Endothelial cell of umbilical vein (primary cell): Measurements from ENCODE around the gene TWIST1. TPM values are rescaled to one million over a fixed set of nuclear protein-coding genes. Genes with fewer than 3 reads are reported as not detected.

Experiments
- BruUV-seq: library from RNA; stranded (reverse); fragments of 400-500 nt; replicated peaks from 2 replicates; lab custom pipeline; 2021; lab: Mats Ljungman, UMichigan
- CTCF ChIA-PET: fragments of 300-600, 350-600 bp; sonication (Branson Sonifier 250); formaldehyde crosslinking; loops from one replicate; lab custom pipeline; 2021; ENCODE audit warnings: antibody characterized with exemption, inconsistent platforms; lab: Charles Lee
- POLR2A ChIA-PET: fragments of 300-600, 350-600 bp; sonication (Branson Sonifier 250); formaldehyde crosslinking; loops from one replicate; lab custom pipeline; 2021; ENCODE audit warnings: antibody characterized with exemption, inconsistent platforms; lab: Charles Lee
- DNase-seq: peaks from one replicate; pipeline ENCODE4 v3.0.0-alpha.2; 2011; ENCODE audit warnings: low read depth, low spot score
- FAIRE-seq: peaks from 2 replicates; lab custom pipeline; 2011; peaks lifted over from hg19 to GRCh38; lab: Jason Lieb, UNC
- H2AFZ ChIP-seq: 2 replicates; pipeline ENCODE4 v1.6.0; 2012; ENCODE audit warnings: low read depth, low read length, control low read depth, inconsistent platforms
- H3K27ac ChIP-seq: 2 replicates; pipeline ENCODE4 v1.5.1; 2011; ENCODE audit warnings: low read depth, mild to moderate bottlenecking, control low read depth, low read length, moderate library complexity; ENCODE audit not compliant: insufficient read depth
- H3K27me3 ChIP-seq, 2 experiments: 2 replicates each; pipeline versions ENCODE4 v1.6.0 to v1.6.1; 2011; ENCODE audit warnings: low read length in 2 of 2, mixed read lengths in 1 of 2; ENCODE audit not compliant: control insufficient read depth in 2 of 2, insufficient read depth in 2 of 2
- H3K36me3 ChIP-seq, 2 experiments: 2 replicates in 1 of 2; 3 replicates in 1 of 2; pipeline ENCODE4 v1.5.1; 2011; ENCODE audit warnings: low read length in 2 of 2, mild to moderate bottlenecking in 1 of 2, moderate library complexity in 1 of 2; ENCODE audit not compliant: control insufficient read depth in 2 of 2, insufficient read depth in 2 of 2; ENCODE audit errors: extremely low read depth in 1 of 2
- H3K4me1 ChIP-seq: 3 replicates; pipeline ENCODE4 v1.5.1; 2011; ENCODE audit warnings: mild to moderate bottlenecking, low read length; ENCODE audit not compliant: control insufficient read depth, insufficient read depth; ENCODE audit errors: extremely low read depth
- H3K4me2 ChIP-seq: 2 replicates; pipeline ENCODE4 v1.6.1; 2011; ENCODE audit warnings: low read length, control low read depth, mixed read lengths; ENCODE audit not compliant: insufficient read depth
- H3K4me3 ChIP-seq, 3 experiments: fragments of 200-600 bp in 1 of 3; sonication (generic), shearing (Covaris generic) in 1 of 3; replicated peaks in 1 of 3; 2 replicates each; pipeline ENCODE4 v1.5.1; 2011 to 2016; ENCODE audit warnings: control low read depth in 3 of 3, low read length in 3 of 3, mild to moderate bottlenecking in 2 of 3, inconsistent platforms in 1 of 3, low read depth in 1 of 3, moderate library complexity in 1 of 3; ENCODE audit not compliant: insufficient read depth in 1 of 3
- H3K79me2 ChIP-seq: 2 replicates; pipeline ENCODE4 v1.6.0; 2012; ENCODE audit warnings: low read length, inconsistent platforms; ENCODE audit not compliant: control insufficient read depth, insufficient read depth
- H3K9ac ChIP-seq: replicated peaks from 2 replicates; pipeline ENCODE3; 2011; ENCODE audit warnings: low read length, control low read depth; ENCODE audit not compliant: insufficient read depth; ENCODE audit errors: extremely low read depth
- H3K9me1 ChIP-seq: replicated peaks from 3 replicates; pipeline ENCODE4 v1.6.0; 2011; ENCODE audit warnings: mild to moderate bottlenecking, low read length; ENCODE audit not compliant: control insufficient read depth, insufficient read depth; ENCODE audit errors: extremely low read depth
- H3K9me3 ChIP-seq: replicated peaks from 2 replicates; pipeline ENCODE4 v1.5.1; 2012; ENCODE audit warnings: low read length, inconsistent platforms; ENCODE audit not compliant: control insufficient read depth, insufficient read depth
- H4K20me1 ChIP-seq: replicated peaks from 2 replicates; pipeline ENCODE3; 2011; ENCODE audit warnings: mild to moderate bottlenecking, low read length; ENCODE audit not compliant: control insufficient read depth, insufficient read depth; ENCODE audit errors: extremely low read depth
- EZH2 ChIP-seq: IDR thresholded peaks from 2 replicates; pipeline ENCODE4 v1.6.1; 2012; ENCODE audit warnings: borderline replicate concordance, low read depth, mild to moderate bottlenecking, moderate library complexity, low read length, inconsistent platforms; ENCODE audit not compliant: severe bottlenecking
- GATA2 ChIP-seq: IDR thresholded peaks from 2 replicates; pipeline ENCODE4 v1.7.0; 2011; ENCODE audit warnings: low read depth, mild to moderate bottlenecking, moderate library complexity, mixed read lengths, low read length; ENCODE audit not compliant: insufficient read length, insufficient read depth
- MYC ChIP-seq: IDR thresholded peaks from one replicate; pipeline ENCODE4 v1.6.1; 2011; ENCODE audit warnings: mild to moderate bottlenecking, low read depth, low read length
- POLR2A ChIP-seq: IDR thresholded peaks from 2 replicates; pipeline ENCODE4 v1.6.1; 2012; ENCODE audit warnings: low read depth, mild to moderate bottlenecking, control low read depth, low read length
- dilution Hi-C: fragments of 300-500 bp; cut with MboI; formaldehyde crosslinking; loops from one replicate; pipeline ENCODE4 v1.15.0; 2019; ENCODE audit warnings: low sequenced_read_pairs; ENCODE audit not compliant: extremely low pct_ligation_motif_present
- intact Hi-C: fragments of 100-400 bp; cut with micrococcal nuclease; formaldehyde crosslinking; loops from one replicate; pipeline ENCODE4 v1.10.0; 2022
- polyA plus RNA-seq, 4 experiments: library from polyadenylated mRNA; depleted of rRNA in 3 of 4; stranded (reverse) in 3 of 4; unstranded in 1 of 4; fragments of >200 nt; gene quantifications; 2 replicates each; pipeline versions ENCODE4 v1.2.1 to v1.2.3, GENCODE V29; 2011 to 2012; ENCODE audit warnings: missing spikeins in 1 of 4
- total RNA-seq: library from RNA; stranded (reverse); gene quantifications from 2 replicates; pipeline ENCODE4 v1.2.3, GENCODE V29; 2021
- TF ChIP-seq, protein P1 (sequence below), 2 donors: IDR thresholded peaks; 1 replicate in 1 of 2; 2 replicates in 1 of 2; pipeline ENCODE4 v1.5.1; 2011; ENCODE audit warnings: low read length in 2 of 2, mild to moderate bottlenecking in 2 of 2, moderate library complexity in 2 of 2, control low read depth in 1 of 2, inconsistent platforms in 1 of 2, low read depth in 1 of 2; ENCODE audit not compliant: insufficient read depth in 1 of 2; ENCODE audit errors: extremely low read depth in 1 of 2

The TWIST1 gene
- total and polyA plus RNA-seq, 2 donors (not counting 3 experiments of a cell fraction or from before 2014, with no cell fraction given), result not detected

DNA sequence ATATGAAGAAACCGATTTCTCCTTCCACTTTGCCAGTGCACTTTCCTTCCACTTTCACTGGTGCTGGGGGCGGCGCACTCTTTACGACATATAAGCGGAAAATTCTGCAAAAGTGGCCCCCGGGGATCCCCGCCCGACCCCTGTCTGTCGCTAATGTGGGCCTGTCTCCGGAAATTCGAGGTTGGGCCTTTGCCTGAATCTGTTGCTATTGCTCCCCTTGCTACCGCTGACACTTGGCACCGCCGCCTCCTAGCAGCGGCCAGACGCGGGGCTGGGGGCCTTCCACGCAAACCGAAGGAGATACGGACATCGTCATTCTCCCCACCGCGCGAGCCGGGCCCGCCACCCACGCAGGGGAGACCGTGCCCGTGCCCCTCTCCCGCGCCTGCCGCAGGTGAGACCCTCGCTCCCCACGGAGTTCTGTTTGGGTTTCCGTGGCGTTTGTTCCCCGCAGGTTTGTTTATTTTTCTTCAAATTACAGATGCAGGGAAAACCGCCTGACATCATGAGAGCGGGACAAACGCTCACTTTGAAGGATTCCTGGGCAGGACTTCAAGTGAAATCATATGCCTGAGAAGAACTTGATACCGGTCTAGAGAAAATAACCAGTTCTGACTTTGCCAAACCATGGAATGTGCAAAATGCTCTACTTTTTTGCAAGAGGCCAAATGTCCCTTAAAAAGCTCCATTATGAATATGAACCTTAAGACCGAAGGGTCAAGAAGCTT, 5.0 kb downstream of the TWIST1 start:
- peaks cover 81 to 94% of the 10 kb centered on the region in 2 experiments for H3K27me3 ChIP-seq
- dilution Hi-C loops (no loop called here), intact Hi-C loops (no loop called here)
- H3K36me3 ChIP-seq, result no peaks in the 10 kb centered on the region
- no peak overlapping the region for H3K4me2 ChIP-seq
- TF ChIP-seq, protein P1, sequence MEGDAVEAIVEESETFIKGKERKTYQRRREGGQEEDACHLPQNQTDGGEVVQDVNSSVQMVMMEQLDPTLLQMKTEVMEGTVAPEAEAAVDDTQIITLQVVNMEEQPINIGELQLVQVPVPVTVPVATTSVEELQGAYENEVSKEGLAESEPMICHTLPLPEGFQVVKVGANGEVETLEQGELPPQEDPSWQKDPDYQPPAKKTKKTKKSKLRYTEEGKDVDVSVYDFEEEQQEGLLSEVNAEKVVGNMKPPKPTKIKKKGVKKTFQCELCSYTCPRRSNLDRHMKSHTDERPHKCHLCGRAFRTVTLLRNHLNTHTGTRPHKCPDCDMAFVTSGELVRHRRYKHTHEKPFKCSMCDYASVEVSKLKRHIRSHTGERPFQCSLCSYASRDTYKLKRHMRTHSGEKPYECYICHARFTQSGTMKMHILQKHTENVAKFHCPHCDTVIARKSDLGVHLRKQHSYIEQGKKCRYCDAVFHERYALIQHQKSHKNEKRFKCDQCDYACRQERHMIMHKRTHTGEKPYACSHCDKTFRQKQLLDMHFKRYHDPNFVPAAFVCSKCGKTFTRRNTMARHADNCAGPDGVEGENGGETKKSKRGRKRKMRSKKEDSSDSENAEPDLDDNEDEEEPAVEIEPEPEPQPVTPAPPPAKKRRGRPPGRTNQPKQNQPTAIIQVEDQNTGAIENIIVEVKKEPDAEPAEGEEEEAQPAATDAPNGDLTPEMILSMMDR (IDR thresholded peaks at IDR 0.05; ENCODE audit: extremely low read depth in 1 of 2, insufficient read depth in 1 of 2, low read depth in 1 of 2, low read length in 2 of 2), result no peak
- TF ChIP-seq POLR2A (no peak), EZH2 (peak; percentile 95), MYC (no peak), GATA2 (no peak)
- H3K9me3 ChIP-seq, result no peaks in the 10 kb centered on the region
- ChIA-PET POLR2A (no interaction called here), CTCF (interaction anchor here (0.7 to 1.4 kb wide), 2 partner anchors 10 to 419 kb away, joined by 3 to 6 read pairs; no protein-coding TSS in a partner anchor)
- H2AFZ ChIP-seq, result no peak overlapping the region
- H4K20me1 ChIP-seq, result no peaks in the 10 kb centered on the region
- BruUV-seq, result no TSS peak
- no peak for DNase-seq
- peaks cover 13% of the 10 kb centered on the region for H3K4me1 ChIP-seq
- H3K4me3 ChIP-seq, result no peak overlapping the region
- no peaks in the 10 kb centered on the region for H3K79me2 ChIP-seq
- H3K27ac ChIP-seq, result no peak overlapping the region
- no peak overlapping the region for H3K9ac ChIP-seq
- no peaks in the 10 kb centered on the region for H3K9me1 ChIP-seq
- FAIRE-seq, result no peak
